Measurements from ENCODE around the gene RNF38. TPM values are rescaled to one million over a fixed set of nuclear protein-coding genes. Genes with fewer than 3 reads are reported as not detected.
A peak's percentile ranks its signal among the peaks of the same experiment; 100 is the strongest.
"Not testable (repeated sequence)": the region's sequence is repeated elsewhere in the genome, so short reads cannot be mapped to it uniquely, and the experiment has no call there.

RNF38 gene
- total RNA-seq, 2 donors from 2014 or later = 27.8 to 99.6 TPM

GRCh38 chr9:36400332-36401163, 479 bp upstream of the RNF38 start:
- 1% methylated on average over 63 of the region's 111 CpGs for WGBS
- peak; percentile 87 for DNase-seq (ENCODE audit: low spot score)
- Histone ChIP-seq H3K27me3 (replicated peaks; ENCODE audit: insufficient read depth) (no peaks in the 10 kb centered on the region), H3K4me3 (peak overlapping the region; percentile 79 to 82), H3K9me3 (no peaks in the 10 kb centered on the region), H3K4me1 (replicated peaks) (peaks cover 4% of the 10 kb centered on the region), H3K27ac (peak overlapping the region; percentile 97 to 98), H3K36me3 (no peaks in the 10 kb centered on the region)
- intact Hi-C loops (cut with DNase I) = loop anchor here (5.0 kb wide), 2 partner anchors 87 to 143 kb away; partner anchors contain the start of gene GNE
- TF ChIP-seq CTCF (IDR thresholded peaks at IDR 0.05) = peak in 2 of 4 experiments; percentile 25 to 44
- no peak for TF ChIP-seq POLR2AphosphoS5 (IDR thresholded peaks at IDR 0.05)
- TF ChIP-seq POLR2A (IDR thresholded peaks at IDR 0.05) = peak; percentile 52

GRCh38 chr9:36398745-36399144, 1.3 kb downstream of the RNF38 start:
- Histone ChIP-seq H3K27ac (peak overlapping the region; percentile 6 to 21), H3K4me3 (no peak overlapping the region), H3K36me3 (no peaks in the 10 kb centered on the region), H3K4me1 (replicated peaks) (peaks cover 4% of the 10 kb centered on the region), H3K9me3 (no peaks in the 10 kb centered on the region), H3K27me3 (replicated peaks; ENCODE audit: insufficient read depth) (no peaks in the 10 kb centered on the region)
- TF ChIP-seq POLR2A (IDR thresholded peaks at IDR 0.05) (no peak), CTCF (IDR thresholded peaks at IDR 0.05) (no peak), POLR2AphosphoS5 (IDR thresholded peaks at IDR 0.05) (no peak)
- no peak for DNase-seq (ENCODE audit: low spot score)
- intact Hi-C loops (cut with DNase I) = no loop called here

GRCh38 chr9:36396985-36397384, 3.1 kb downstream of the RNF38 start:
- WGBS = 90% methylated on average over 9 of the region's 9 CpGs
- TF ChIP-seq CTCF (IDR thresholded peaks at IDR 0.05) (no peak), POLR2A (IDR thresholded peaks at IDR 0.05) (no peak), POLR2AphosphoS5 (IDR thresholded peaks at IDR 0.05) (no peak)
- intact Hi-C loops (cut with DNase I) = no loop called here
- H3K27me3 ChIP-seq (replicated peaks; ENCODE audit: insufficient read depth) = no peaks in the 10 kb centered on the region
- no peak overlapping the region for H3K27ac ChIP-seq
- no peak overlapping the region for H3K4me3 ChIP-seq
- no peaks in the 10 kb centered on the region for H3K9me3 ChIP-seq
- peaks cover 4% of the 10 kb centered on the region for H3K4me1 ChIP-seq (replicated peaks)
- DNase-seq (ENCODE audit: low spot score) = no peak
- no peaks in the 10 kb centered on the region for H3K36me3 ChIP-seq

GRCh38 chr9:36392489-36392888, 7.6 kb downstream of the RNF38 start:
- WGBS = 94% methylated on average over 1 of the region's 1 CpG
- no peaks in the 10 kb centered on the region for H3K9me3 ChIP-seq
- no peak overlapping the region for H3K27ac ChIP-seq
- H3K4me3 ChIP-seq = no peak overlapping the region
- H3K27me3 ChIP-seq (replicated peaks; ENCODE audit: insufficient read depth) = no peaks in the 10 kb centered on the region
- no peak for TF ChIP-seq CTCF (IDR thresholded peaks at IDR 0.05)
- no peak for TF ChIP-seq POLR2A (IDR thresholded peaks at IDR 0.05)
- no peak for TF ChIP-seq POLR2AphosphoS5 (IDR thresholded peaks at IDR 0.05)
- DNase-seq (ENCODE audit: low spot score) = no peak
- intact Hi-C loops (cut with DNase I) = no loop called here
- no peaks in the 10 kb centered on the region for H3K36me3 ChIP-seq
- H3K4me1 ChIP-seq (replicated peaks) = peaks cover 1% of the 10 kb centered on the region

- DNase-seq (ENCODE audit: low spot score) = no peak
- TF ChIP-seq POLR2A (IDR thresholded peaks at IDR 0.05) (no peak), CTCF (IDR thresholded peaks at IDR 0.05) (no peak), POLR2AphosphoS5 (IDR thresholded peaks at IDR 0.05) (no peak)
- intact Hi-C loops (cut with DNase I) = no loop called here
- Histone ChIP-seq H3K27me3 (replicated peaks; ENCODE audit: insufficient read depth) (no peaks in the 10 kb centered on the region), H3K4me1 (replicated peaks) (no peaks in the 10 kb centered on the region), H3K9me3 (no peaks in the 10 kb centered on the region), H3K36me3 (no peaks in the 10 kb centered on the region), H3K27ac (no peak overlapping the region), H3K4me3 (no peak overlapping the region)
- WGBS = 83% methylated on average over 2 of the region's 2 CpGs
Observed at GRCh38 chr9:36389590-36389989, 10.5 kb downstream of the RNF38 start.

- DNase-seq (ENCODE audit: low spot score); H3K27ac ChIP-seq; H3K9me3 ChIP-seq; H3K36me3 ChIP-seq; H3K27me3 ChIP-seq (replicated peaks; ENCODE audit: insufficient read depth); H3K4me1 ChIP-seq (replicated peaks); H3K4me3 ChIP-seq; intact Hi-C loops (cut with DNase I): not testable (repeated sequence)
- WGBS = 81% methylated on average over 7 of the region's 7 CpGs
Observed at GRCh38 chr9:36386396-36386965, 13.6 kb downstream of the RNF38 start.

Data from prostate gland (tissue), 2 donors.